Ammon's horn (tissue), 1 donor: ENCODE results near the gene FAM240A.
A peak's percentile ranks its signal among the peaks of the same experiment; 100 is the strongest.

ENCODE experiments used
- DNase-seq: peaks from one replicate; pipeline ENCODE4 v3.0.0-alpha.2; 2016; ENCODE audit warnings: low spot score

Gene FAM240A

DNA sequence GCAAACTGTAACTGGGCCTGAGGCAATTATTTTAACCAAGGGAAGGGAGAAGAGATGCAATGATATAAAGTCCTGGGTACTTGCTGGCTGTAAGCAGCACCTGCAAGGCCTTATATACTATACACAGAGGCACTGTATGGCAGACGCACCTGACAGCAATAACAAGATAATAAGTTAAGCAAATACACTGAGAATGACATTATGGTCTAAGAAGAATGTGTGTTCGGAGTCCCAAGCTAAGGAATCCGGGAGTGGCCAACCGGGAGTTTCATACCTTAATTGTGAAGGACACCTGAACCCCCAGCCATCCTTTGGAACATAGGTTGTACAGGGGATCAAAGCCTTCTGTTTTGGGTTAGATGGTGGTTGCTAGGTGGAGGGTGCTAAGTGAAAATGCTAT lies 13.7 kb downstream of the FAM240A start:
- no peak for DNase-seq

DNA sequence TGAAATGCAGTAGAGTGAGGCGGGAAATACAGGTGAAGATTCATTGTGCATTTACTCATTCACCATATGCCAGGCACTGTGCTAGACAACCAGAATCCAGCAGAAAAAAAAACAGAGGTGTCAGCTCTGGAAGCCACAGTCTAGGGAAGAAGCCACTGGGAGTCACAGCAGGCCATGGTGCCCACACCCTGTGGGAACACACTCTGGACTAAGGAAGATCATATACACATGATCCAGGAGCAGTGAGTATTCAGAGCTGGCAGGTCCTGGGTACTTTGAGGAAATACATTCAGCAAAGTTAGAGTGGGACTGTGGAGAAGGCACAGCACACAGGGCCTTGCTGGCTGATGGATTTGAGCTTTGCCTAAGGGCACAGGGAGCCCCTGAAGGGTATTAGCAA lies 14.8 kb downstream of the FAM240A start:
- DNase-seq, result no peak

DNA sequence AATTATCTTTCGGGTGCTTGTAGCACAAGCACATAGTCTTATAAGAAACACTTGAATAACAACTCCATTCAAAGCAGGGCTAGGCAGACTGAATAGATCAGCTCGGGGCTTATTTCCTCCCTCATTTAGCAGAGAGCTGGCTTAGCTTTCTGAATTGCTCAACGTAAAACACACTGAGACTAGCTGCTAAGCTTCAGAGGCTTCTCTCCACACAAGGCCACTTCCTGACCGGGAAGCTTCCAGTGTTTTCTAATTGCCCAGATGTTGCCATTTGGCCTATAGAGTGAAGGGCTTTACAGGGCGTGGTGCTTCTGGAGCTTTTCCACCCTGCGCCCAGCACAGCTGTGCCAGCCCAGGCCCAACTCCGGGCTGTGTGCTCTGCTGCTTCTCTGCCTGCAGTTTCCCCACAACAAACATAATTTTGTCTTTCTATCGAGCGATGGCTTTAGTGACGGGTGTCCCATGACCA lies 16.6 kb downstream of the FAM240A start:
- DNase-seq, result peak; percentile 49

DNA sequence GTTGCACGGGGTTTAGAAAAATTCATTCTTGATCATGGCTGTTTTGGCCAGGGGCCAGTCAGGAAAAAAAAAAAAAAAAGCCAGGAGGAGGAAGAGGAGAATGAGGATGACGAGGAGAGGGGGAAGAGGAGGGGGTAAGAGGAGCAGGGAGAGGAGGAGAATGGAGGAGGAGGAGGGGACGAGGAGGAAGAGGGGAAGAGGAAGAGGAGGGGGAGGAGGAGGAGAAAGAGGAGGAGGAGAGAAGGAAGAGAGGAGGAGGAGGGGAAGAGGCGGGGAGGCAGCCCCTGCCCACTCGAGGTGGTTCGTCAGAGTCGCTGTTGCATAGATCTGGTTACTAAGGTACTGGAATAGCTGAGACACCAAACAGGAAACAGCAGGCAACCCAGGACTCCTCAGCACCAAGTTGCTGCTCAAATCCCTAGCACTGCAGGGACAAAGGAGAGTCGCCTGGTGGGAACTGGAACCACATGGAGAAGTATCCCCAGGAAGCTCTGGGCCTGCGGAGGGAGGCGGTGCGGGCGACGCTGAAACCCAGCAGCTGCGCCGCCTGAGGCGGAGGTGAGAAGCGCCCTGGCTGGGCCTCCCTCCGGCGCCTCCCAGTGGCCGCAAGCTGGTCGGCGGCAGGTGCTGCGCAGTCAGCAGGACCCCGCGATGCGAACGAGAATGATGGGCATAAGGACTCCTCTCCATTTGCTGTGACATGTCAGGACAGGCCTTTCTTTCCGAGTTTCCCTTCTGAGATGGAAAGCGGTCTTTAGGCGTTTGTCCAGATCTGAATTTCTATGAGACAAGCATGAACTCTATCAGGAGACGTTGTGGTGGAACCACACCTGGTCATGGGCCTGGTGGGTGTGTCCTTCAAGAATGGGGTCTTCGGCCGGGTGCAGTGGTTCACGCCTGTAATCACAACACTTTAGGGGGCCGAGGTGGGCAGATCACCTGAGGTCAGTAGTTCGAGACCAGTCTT lies 17.5 kb downstream of the FAM240A start:
- peak; percentile 85 for DNase-seq

DNA sequence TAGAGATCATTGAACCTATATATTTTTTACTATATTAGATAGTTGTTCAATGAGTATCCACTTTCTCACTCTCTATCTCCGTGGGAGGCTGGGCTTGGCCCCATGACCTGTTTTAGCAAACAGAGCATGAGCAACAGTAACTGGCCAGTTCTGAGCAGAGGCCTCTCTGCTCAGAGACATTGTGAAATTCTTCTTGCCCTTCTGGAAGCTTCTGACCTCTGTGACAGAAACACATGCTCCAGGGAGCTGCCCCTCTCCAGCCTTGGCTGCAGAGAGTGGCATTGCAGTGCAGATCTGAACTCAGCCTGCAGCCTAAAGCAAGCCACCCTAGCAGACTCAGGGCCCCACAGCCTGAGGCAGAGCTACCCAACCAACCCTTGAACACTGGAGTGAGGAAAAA lies 20.5 kb downstream of the FAM240A start:
- DNase-seq, result no peak

DNA sequence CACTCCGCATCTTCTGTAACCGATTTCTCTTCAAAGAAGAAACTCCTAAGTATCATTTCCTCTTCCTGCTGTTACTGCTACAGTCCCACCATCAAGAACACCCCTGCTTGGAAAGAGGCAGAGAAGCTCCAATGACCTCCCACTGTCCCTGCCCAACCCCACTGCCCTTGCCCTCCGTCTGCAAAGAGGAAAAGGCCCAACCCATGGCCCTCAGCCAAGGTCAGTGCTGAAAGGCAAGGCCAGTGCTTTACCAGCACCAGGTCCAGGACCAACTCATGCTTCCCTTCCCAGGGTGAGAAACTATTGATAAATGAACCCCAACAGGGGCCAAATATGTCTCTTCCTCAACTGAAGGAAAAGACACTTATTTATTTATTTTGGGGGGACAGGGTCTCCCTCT lies 22.5 kb downstream of the FAM240A start:
- no peak for DNase-seq

DNA sequence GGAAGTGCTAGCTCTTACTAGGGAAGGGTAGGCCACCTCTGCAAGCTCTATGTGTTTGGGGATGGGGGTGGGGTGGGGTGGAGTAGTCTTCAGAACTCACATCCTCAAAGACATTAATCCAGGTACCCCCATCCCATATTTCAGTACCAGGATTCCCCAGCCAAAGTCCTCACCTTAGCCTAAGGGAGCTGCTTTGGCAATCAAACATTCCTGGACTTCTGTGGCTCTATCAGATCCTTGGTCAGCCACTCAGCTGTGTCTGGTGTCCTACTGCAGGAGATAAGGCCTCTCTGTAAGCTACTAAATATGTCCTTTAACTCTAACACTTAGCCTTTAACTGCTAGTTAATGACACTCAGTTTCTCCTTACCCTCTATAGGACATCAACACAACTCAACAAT lies 26.9 kb downstream of the FAM240A start:
- DNase-seq, result no peak

DNA sequence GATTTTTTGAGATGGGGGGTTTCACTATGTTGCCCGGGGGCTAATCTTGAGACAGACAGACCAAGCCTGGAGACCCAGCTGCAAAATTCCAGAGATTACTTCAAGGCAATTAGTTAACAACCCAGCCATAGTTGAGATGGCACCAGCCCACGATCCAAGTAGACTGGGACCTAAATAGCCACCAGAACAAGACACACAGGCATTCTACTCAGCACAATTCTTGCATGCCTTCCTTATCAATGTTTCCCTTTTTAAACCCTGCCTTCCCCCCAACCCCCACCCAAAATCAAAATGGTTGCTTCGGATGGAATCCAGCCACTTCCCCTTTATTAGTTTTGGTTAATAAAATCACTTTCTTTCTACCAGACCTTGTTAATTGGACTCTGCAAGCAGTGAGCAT lies 28.6 kb downstream of the FAM240A start:
- DNase-seq, result no peak

DNA sequence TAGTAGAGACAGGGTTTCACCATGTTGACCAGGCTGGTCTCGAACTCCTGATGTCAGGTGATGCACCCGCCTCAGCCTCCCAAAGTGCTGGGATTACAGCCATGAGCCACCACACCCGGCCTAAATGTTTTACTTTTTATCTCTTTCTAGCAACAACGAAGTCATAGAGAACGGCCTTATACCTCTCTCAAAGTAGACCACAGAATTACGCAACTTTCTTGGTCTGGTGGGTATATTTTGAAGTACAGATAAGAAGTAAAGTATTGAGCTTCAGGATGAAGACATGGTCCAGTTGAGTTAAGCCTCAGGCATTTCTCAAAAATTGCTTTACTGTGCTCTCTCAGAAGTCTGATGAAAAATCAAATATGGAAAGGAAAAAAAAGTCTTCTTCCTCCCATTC lies 30.6 kb downstream of the FAM240A start:
- DNase-seq, result no peak

DNA sequence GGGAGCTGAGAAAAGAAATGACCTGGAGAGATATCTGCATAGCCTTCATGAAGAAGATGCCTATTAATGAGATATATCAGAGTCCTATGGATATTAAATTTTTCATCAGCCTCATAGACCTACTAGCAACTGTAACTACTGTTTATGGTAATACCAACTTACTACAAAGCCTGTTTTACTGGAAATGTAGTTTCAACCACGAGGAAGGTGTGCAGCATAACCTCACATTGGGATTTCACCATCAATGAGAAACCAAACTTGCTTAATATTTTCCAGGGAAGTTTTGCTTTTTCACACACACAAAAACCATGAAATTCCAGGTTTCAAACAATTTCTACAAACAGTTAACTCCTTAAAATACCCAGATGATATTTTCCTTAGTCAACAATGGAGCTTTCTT lies 31.4 kb downstream of the FAM240A start:
- no peak for DNase-seq

DNA sequence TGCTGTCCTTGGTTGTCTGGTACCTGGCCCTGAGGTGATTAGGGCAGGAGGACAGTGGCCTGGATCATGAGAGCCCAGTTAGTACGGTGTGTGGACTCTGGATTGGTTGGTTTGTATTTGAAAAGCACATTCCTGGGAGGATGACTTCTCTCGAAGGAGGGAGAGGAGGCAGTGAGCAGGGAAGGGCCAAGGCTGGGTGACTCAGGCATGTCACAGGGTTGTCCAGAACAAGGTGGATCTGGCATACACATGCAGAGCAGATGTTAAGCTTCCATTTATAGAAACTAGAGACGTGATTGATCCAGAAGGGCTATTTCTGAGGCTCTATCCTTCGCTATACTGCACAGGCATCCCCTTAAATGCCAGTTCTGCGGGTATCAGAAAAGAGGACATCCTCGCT lies 34.4 kb downstream of the FAM240A start:
- DNase-seq, result no peak

DNA sequence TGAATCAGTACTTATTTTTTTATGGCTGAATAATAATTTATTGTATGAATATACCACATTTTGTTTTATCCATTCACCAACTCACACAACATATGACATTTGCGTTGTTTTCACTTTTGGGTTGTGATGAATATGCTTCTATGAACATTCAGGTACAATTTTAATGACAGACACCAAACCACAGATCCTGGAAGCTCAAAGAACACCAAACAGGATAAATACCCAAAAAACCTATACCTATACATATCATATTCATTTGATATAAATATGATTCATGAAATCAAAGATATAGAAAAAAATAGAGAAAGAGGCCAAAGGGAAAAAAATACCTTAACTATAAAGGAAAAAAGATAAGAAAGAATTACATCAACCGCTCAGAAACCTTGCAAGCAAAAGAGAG lies 35.8 kb downstream of the FAM240A start:
- no peak for DNase-seq

DNA sequence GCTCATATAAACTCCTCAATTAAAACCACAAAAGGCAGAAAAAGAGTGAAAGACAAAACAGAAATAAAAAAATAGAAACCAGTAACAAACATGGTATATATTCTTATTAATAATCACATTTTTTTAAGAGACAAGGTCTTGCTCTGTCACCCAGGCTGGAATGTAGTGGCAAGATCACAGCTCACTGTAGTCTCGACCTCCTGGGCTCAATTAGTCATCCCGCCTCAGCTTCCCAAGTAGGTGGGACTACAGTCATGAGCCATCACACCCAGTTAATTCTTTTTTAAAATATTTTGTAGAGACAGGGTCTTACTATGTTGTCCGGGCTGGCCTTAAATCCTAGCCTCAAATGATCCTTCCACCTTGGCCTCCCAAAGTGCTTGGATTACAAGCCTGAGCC lies 37.1 kb downstream of the FAM240A start:
- DNase-seq, result no peak

DNA sequence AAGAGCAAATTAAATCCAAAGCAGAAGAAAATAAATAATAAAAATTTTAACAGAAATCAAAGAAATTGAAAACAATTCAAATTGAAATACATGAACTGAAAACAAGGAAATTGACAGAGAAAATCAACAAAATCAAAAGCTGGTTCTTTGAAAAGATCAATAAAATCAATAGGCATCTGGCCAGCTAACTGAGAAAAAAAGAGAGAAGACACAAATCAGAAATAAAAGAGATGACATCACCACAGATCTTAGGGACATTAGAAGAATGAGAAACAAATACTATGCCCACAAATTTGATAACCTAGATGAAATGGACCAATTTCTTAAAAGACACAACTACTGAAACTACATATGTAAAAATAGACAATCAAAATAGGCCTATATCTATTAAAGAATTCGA lies 38.8 kb downstream of the FAM240A start:
- DNase-seq, result no peak

DNA sequence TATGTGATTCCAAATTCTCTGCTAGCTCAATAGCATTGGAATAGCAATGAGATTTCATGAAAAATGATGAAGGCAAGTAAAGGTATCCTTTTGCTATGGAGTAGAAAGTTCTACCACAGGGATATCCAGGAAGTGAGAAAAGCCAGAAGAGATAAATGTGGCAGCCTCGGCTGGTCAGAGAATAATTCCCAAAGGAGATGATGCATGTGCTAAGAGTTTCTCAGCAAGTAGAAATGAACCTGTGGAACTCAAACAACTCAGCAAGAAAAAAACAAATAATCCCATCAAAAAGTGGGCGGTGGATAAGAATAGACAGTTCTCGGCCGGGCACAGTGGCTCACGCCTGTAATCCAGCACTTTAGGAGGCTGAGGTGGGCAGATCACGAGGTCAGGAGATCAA lies 42.9 kb downstream of the FAM240A start:
- DNase-seq, result no peak

DNA sequence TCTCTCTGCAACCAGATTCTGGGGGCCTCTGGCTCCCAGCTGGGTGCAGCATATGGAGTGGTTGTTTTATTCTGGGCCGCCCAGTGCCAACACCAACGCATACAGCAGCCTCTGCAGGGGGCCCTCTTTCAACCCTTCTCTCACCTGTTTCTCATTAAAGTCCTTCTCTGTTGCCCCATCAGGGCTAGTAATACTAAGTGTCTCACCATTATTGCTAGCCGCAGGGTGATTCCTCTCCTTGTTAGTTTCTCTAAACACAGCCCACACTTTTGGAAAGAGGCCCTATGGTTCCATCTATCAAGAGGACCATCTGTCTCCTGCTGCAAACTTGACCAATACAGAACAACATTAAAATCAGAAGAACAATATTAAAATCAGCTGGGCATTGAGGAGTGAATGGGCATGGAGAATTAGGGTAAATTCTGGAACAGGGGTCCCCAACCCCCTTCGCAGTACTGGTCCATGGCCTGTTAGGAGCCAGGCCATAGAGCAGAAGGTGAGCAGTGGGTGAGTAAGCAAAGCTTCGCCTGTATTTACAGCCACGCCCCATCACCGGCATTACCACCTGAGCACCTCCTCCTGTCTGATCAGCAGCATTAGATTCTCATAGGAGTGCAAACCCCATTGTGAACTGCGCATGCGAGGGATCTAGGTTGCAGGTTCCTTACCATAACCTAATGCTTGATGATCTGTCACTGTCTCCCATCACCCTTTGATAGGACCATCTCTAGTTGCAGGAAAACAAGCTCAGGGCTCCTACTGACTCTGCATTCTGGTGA lies 44.6 kb downstream of the FAM240A start:
- peak; percentile 1 for DNase-seq

DNA sequence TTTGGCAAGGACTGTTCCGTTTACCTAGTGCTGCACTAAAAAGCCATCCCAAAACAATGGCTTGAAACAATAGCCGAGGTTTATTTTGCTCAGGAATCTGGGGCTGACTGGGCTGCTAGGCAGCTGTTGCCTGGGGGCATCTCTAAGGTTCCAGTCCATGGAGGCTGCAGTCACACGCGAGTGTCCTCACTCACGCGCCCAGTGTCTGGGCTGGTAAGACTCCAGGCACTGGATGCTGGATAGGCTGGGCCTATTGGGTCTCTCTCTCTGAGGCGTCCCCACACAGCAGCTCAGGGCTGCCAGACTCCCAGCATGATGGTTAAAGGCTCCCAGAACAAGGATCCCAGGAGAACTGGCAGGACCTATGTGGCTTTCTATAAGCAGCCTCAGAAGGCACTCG lies 47.0 kb downstream of the FAM240A start:
- DNase-seq, result peak; percentile 1

DNA sequence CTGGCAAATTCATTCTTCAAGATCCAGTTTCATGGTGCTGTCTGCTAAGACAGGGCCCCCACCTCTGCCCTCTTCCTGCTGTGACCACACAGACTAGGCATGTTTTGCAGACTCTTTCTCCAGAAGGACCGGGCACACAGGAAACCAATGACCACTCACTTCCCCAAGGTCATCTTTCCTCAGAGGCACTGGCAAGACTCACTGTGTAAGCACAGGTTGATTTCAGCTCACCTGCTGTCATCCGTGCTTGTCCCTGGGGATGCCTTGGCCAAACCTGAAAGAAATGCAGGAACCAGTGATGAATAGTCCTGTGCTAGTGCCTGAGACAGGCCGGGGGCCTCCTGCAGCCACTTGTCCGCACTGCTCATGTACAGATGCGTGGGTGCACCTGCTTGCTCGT lies 47.7 kb downstream of the FAM240A start:
- peak; percentile 1 for DNase-seq

DNA sequence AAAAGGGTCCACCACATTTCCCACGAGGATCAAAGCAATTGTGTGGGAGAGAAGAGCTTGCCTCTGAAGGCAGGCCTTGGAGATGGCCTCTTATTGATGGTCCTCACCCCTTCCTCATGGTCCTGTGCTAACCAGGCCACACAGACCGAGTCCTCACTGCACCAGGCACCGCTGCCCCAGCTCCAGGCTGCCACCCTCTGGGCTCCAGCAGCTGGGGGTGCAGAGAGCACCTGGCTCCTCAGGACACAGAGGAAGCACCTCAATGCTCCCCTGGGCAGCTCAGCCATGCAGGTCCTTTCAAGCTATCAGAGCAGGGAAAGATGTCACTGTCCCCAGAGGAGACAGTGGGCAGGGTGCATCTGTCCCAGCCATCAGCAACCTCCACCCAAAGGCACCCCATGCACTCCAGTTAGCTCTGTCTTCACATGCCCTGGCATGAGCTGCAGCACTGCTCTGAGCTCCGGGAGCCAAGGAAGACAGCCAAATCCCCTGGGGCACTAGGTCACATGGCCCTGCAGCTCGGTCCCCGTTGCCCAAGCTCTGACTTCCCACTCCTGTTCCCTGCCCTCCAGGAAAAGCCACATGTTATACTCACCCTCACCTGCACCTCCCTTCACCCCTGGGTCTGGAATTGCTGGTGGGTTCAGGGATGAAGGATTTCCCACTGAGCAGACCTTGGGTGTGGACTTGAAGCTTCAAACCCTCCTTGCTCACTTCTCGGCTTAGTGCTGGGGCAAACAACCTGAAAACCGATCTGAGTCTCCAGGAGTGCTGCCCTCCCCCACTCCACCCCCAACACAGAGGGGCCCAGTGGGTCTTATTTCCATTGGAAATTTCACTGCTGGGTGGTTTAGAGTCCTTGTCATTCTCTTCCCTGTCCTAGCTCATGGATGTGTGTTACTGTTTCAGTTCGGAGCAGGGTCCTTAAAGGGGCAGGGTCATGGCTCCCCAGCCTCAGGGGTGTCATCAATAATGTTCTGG lies 48.5 kb downstream of the FAM240A start:
- DNase-seq, result peak; percentile 1

DNA sequence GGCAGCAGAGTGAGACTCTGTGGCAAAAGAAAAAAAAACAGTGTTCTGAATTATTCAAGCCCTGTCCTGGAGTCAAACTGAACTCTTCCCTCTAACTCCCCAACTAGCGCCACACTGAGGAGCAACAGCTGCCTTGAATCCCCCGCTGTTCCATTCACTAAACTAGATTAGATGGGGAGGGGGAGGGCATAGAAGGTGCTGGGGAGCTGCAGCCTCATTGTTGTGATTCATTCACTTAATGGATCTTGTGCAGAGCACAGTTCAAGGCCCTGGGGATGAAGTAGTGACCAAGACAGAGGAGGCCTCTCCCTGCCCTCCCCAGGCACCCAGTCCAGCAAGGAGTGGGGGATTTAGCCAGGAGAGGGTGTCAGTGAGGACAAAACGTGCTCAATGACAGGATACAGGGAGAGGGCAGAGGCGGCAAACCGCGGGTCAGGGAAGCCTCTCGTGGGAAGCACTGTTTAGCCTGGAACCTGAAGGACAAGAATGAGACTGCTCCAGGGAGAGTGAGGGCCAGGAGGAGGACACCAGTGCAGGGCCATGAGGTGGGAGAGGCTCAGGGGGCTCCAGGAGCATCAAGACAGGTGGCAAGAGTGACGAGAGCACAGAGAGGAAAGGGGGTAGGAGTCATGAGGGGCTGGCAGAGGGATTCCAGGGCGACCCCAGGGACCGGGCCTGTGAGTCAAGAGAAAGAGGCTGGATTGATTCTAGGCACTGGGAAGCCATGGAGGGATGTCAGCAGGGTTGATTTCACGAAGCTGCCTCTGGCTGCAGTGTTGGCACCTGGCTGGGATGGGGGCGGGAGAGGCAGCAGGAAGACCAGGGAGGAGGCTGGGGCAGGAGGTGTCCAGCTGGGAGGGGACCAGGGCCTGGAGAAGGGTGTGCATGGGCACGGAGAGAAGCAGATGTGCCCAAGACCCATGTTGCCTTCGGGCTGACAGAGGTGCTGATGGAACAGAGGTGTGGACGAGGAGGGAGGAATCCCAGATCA lies 49.7 kb downstream of the FAM240A start:
- peak; percentile 2 for DNase-seq
